GM18517 (cell line): ENCODE results near the gene NPC1L1.

Source experiments
- ATAC-seq: cut with Tn5 transposase; IDR thresholded peaks from one replicate; pipeline ENCODE4 v1.9.1; 2021; ENCODE audit warnings: mild to moderate bottlenecking, moderate library complexity; ENCODE audit not compliant: unreplicated experiment

Gene NPC1L1

DNA sequence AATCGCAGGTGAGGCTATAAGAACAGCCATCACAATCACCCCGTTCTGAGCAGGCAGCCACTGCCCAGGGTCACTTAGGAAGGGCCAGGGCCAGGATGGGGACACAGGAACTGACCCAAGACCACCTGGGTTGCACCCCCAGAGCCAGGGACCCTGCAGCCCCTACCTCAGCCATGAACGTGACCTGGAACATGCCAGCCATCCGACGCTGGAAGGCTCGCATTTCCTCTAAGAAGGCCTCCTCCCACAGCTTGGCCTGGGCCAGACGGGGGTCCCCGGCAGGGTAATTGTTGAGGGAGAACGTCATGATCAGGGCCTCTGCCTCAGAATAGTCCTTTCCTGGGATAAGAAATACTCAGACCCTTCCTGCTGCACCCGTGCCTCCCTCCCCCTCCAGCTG, 5.0 kb downstream of the NPC1L1 start:
- ATAC-seq = no peak

DNA sequence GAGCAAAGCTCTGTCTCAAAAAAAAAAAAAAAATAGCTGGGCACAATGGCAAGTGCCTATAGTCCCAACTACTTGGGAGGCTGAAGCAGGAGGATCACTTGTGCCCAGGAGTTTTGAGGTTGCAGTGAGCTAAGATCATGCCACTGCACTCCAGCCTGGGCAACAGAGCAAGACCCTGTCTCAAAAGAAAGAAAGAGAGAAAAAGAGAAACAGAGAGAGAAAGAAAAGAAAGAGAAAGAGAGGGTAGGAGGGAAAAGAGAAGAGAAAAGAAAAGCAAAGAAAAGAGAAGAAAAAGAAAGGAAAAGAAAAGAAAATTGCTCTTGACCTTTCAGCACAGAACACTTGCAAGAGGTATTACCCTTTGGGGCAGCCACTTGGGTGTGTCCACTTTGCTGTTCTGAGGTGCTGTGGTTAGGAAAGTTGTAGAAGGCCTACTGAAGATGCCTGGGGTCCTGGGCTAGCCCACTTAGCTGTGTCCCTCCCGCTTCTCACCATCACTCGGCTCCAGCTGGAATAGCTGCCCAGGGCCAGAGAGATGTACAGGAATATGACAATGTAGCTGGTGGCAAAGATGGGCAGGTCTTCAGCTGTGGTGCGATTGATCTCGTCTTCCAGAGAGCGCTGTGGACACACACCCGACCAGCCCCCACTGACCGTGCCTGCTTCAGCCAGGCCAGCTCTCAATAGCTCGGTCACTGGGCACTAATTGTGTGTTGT, 5.6 kb downstream of the NPC1L1 start:
- ATAC-seq = no peak

DNA sequence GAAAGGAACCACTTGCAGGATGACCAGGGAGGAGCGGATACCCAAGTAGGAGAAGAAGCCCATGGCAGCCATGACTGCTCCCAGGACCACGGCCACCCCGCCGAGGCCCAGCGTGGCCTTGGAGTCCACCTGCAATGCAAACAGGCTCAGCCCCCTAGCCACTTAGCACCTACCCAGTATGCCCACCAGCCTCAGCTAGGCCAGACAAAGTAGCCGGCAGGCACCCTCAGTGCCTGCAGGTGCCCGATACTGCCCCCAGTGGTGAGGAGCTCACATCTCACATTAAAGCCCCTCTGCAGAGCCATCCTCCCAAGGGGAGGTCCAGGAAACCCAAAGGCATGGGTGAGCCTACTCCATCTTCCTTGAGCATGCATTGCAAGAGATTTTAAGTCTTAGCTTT, 6.6 kb downstream of the NPC1L1 start:
- no peak for ATAC-seq

DNA sequence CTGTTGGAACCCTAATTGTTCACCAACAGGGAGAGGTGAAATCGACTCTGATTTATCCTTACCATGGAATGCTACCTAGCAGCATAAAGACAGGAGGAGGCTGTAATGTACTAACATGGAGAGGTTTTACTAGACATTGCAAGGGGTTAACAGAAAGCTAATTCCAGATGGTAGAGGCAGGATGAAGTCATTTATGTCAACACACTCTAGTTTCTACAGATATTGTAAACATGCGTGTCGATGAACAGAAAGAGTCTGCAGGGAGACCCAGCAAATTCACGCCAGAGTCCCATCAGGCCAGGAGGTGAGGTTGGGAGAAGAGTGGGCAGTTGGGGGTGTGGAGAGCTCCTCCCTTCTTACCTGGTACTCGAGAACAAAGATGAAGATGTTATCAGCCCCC, 7.0 kb downstream of the NPC1L1 start:
- ATAC-seq = no peak

DNA sequence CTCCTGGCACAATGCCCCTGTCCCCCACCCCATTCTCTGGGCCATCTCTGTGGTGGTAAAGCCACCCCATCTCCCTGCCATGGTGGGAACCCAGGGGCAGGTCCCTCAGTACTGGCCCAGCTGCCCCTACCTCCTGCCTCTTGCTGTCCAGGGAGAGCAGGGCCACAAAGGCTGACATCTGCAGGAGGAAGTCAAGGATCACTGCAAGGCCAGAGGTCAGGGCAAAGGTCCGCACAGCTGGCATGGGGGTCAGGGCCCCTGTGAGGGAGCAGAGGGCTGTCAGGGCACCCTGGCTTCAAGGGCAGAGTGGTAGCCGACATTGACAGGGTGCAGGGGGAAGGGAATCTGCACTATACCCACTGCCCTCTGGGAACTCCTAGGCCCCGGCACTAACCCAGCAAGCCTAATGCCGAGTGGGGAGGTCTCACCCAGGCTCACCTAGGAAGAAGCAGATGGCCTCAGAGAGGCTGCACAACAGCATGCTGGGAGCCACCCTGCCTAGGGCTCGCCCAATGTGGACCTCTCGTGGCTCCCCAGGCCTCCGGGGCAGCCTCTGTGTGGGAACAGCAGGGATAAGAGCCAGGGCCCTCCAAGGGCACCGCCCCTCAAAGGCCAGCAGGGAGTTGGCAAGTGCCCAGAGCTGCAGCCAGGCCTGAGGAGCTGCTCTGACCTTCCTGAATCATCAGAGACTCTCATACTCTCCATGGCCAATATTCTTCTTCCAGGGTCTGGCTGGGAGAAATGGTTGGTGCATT, 7.7 kb downstream of the NPC1L1 start:
- no peak for ATAC-seq

DNA sequence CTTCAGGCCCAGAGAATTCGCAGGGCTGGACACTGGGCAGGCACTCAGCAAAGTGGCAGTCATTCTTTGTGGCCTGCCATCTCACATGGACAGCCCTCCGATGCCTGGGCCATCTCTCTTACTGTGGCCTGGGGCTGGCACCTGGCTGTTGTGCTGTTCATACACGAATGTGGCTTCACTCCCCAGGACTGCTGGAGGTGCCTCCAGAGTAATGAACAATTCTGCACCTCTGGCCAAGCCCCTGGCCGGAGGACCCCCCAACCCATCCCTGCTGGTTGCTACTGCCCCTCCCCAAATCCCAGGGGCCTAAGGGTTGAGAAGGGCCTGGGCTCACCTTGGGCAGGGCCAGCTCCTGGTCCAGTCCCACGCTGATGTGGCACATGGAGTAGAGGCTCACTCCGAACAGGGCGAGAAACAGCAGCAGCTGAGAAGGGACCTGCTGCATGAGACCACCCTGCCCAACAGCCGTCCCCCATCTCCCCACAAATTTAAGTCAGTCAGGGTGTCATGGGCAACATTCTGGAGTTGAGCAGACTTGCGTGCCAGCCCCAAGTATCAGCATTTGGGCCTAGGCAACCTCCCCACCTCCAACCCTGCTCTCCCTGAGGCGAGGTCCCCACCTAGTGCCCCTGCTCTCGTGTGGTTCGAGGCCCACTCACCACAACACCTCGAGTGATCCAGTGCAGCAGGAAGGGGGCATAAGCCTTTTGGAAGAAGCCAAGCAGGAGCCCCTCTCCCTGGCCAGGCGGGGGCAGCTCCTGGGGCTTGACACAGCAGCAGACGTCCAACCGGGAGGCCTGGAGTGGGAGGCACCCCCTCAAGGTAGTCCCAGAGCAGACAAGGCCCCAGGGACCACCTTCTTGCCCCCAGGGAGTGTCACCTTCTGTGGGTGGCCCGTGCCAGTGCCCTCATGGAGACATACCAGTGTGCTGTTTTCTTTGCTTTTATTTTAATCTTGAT, 9.4 kb downstream of the NPC1L1 start:
- no peak for ATAC-seq

DNA sequence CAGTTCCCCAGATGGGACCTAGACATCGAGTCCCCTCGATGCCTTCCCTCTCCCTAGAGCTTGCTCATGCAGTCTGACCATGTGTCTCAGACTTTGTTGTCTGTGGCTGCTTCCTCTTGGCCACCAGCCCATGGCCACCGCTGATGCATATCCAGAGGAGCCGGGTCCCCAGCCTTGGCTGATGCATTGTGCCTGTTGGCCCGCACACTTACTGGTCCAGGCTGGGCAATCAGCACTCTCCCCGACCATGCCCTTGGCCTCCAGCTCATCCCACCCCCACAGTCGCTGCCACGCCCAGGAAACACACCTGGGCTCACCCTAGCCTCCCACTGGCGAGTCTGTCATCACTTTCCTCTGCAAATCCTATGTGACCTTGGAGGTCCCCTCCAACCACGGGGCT, 10.1 kb downstream of the NPC1L1 start:
- ATAC-seq = no peak

DNA sequence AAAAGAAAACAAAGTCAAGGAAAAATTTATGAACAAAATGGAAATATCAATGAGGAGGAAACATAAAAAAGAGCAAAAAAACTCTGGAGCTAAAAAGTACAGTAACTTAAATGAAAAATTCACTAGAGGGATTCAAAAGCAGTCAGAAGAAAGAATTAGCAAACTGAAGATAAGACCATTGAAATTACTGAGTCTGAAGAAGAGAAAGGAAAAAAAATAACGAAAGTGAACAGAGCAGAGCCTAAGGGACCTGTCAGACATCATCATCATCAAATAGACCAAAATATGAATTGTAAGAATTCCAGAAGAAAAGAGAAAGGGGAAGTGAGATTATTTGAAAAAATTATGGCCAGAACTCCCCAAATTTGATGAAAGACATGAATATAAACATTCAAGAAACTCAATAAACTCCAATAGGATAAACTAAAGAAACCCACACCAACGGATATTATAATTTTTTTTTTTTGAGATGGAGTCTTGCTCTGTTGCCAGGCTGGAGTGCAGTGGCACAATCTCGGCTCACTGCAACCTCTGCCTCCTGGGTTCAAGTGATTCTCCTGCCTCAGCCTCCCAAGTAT, 16.2 kb downstream of the NPC1L1 start:
- ATAC-seq = no peak

DNA sequence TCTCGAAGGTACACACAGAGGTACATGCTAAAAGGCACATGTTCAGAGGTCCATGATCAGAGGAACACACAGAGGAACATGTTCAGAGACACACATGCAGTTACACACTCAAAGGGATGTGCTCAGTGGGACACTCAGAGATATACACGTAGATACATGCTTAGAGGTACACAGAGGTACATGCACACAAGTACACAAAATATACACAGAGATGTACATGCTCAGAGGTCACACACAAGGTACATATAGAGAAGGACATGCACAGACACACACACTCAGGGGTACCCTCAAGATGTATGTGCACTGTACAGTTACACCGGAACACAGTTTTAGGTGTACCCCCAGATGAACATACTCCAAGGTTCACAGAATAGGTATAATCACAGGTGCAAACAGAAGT, 18.8 kb downstream of the NPC1L1 start:
- ATAC-seq = no peak

DNA sequence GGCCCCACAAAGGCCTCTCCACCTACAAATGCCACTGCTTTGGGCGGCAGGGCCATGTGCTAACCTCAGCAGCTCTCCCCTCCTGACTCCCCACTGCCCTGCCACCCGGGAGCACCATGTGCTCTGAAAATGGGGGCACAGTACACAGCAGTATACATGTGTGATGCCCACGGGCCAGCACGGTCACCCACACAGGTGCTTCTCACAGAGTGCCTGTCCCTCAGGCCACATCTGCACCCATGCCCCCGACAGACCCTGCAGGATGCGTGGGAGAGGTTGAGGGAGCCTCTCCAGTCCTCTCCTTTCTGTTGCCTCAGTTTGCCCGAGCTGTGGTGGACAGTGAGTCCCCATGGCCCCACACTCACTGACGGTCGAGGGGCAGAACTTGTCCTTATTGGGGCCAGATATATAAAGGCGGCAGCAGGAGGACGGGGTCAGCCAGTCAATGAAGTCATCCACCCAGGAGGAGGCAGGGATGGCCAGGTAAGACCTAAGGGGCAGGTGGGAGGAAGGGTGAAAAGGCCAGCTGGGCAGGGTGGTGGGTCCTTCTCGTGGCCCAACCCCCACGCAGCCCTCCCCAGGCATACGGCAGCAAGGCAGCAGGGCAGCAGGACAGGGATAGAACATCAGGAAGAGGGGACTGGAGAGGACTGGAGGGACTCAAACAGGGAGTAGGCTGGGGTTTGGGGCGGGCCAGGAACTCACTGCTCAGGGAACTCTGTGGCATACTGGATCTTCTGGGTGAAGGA, 19.6 kb downstream of the NPC1L1 start:
- ATAC-seq = no peak

DNA sequence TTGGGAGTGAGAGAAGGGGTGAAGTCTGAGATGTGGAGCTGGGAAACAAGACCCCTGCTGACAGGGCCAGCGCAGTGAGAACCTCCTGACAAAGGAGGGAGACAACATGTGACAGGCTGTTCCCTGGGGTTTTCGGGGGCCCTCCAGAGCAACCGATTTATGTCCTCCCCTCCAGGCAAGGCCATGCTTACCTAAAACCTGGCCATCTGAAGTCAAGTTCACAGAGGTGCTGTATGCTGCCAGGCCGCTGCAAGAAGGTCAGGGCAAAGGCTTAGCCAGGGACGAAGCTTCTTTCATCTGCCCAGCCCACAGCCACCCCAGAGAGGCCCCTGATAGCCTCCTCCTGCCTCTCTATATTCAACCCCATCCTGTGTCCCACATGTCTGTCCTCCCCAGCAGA, 20.6 kb downstream of the NPC1L1 start:
- no peak for ATAC-seq

DNA sequence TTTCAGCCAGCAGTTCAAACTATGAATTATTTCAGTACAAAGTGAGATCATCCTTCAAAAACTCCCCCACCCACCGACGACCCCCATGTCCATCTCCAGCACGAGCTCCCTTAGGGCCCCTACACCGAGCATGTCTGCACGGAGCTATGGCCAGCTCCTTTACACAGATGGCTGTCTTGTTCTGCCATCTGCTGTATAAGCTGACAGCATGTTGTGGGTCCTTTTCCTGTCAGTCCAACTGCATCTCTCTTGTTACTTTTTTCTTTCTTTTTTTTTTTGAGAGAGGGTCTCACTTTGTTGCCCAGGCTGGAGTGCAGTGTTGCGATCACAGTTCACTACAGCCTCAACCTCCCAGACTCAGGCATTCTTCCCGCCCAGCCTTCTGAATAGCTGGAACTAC, 21.6 kb downstream of the NPC1L1 start:
- ATAC-seq = no peak

DNA sequence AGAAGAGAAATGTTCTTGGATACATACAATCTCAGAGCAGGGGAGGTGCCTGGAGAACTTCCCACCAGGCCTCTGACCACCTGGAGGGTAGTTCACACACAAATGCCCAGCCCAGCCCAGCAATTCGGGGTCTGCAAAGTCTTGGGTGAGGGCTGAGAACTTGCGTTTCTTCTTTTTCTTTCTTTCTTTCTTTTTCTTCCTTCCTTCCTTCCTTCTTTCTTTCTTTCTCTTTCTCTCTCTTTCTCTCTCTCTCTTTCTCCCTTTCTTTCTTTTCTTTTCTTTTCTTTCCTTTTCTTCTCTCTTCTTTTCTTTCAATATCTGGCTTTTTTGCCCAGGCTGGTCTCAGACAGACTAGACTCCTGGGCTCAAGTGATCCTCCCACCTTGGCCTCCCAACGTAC, 22.4 kb downstream of the NPC1L1 start:
- no peak for ATAC-seq

DNA sequence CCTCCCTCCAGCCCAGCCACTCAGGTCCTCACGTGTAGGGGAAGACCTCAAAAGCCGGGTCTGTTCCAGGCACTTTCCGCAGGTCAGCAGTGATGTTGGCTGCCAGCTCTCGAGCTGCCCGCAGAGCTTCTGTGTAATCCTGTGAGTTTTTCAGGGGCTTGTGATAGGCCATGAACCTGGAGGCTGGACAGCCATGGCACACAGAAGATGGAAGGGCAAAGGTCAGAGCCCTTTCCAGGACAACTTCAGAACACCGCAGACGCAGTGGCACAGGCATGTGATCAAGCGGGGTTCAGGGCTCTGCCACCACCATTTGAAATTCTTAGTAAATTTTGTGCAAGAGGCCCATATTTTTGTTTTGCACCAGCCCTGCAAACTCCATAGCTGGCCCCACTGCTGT, 24.0 kb downstream of the NPC1L1 start:
- ATAC-seq = no peak

DNA sequence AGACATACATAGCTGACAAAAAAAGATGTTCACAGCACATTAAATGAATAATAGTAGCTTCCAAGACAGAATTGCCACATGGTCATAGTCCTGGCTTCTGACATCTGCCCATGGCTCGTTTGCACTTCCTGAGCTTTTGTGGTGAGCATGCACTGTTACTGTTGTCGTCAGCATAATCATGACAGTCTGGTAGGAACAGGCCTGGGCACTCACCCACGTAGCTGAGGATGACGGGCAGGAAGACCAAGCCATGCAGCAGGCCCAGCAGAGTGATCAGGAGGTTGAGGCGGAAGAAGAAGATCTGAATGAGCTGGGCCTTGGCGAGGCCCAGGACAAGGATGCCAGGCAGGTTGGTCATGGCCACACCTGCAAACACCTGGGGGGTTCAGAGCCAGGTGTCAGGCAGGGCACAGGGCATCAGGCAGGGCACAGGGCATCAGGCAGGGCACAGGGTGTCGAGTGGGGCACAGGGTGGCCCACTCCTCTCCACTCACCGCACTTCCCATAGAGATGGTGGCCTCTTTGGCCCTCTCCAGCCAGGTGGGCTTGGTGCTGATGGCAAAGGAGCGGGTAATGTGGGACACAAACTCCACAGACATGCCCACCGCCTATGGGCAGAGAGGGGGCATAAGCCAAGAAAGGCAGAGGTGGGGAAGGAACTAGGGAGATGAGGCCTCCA, 25.4 kb downstream of the NPC1L1 start:
- no peak for ATAC-seq

DNA sequence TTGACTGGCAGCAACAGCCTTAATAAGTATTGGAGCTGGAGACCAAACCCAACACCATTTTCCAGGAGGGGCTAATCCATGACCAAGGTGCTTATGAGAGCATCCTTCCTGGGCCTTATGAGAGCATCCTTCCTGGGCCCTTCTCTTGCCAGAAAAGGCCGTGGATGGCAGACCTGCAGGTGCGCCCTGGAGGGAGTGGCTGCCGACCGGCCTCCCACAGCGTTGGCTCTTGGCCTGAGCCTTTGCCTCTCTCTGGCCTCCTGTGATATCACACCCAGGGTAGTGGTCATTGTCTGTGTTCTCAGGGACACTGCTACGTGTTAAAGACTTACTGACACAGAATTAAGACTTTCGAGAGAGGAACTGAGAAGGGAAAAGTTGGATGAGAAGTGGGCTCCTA, 28.4 kb downstream of the NPC1L1 start:
- no peak for ATAC-seq

DNA sequence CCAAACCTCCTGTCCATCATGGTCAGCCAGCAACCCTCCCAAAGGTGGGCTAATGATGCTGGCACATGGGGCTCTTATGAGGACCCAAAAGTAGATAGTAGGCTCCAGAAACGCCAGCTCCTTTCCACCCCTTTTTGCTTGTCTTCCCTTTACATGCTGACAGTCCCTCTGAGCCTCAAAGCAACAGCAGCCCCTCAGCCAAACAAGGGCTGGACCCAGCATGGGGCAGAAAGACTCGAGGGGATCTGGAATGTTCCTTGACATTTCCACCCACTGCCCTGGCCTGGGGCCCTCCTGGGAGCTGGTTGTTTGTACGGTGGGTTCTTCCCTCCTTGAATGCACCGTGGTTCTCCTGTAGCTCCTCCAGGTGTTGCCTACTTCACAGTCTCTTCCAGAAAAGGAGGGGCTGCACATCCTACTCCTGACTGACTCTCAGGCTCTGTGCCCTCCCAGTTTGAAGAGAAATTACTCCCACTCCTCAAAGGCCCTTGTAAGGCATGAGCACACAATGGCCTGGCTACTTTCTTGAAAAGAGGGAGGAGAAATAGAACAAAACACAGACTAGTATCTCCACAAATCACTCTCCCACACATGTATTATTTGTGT, 29.2 kb downstream of the NPC1L1 start:
- ATAC-seq = no peak

DNA sequence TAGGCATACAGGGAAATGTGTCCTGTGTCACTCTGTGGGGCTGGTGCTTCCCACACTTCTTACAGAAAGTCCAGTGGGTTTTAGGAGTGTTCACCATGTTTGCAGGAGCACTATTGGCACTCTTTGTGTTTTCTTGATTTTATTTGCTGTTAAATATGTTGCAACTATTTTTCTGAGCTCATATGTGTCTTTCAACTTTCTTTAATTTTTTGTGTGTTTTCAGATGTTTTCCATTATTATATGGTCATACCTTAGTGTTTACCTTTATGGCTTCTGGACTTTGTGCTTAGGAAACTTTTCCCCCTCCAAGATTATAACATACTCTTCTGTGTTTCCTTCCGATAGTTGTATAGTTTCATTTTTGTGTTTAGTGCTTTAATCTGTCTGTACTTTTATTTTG, 29.9 kb downstream of the NPC1L1 start:
- ATAC-seq = no peak

DNA sequence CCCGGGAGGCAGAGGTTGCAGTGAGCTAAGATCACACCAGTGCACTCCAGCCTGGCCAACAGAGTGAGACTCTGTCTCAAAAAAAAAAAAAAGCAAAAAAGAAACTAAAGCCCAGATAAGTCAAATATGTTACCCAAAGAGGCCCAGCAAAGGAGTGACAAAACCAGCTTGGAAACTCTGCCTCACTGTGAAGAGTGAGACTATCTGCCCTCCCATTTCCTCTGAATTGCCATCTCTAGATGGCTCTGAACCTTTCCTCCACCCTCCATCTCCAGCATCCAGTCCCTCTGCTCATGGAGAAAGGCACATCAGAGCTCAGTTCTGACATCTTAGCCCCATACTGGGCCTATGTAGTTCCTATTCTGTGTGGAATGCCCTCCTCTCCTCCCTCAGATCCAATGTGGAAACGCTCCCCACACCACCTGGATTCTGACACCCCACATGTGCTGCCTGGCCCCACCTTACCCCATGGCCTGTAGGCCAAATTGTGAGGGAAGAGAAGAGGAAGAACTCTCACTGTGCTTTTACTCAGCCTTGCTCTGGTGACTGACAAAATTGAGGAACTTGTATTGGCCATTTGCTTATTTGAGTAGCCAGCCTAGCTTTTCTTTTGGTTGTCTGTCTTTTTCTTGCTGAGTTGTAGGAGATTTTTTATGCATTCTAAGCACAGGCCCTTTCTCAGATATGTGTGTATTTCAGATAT, 32.7 kb downstream of the NPC1L1 start:
- no peak for ATAC-seq
